ENCODE measurements around the gene IFNL3. TPM values are rescaled to one million over a fixed set of nuclear protein-coding genes. Genes with fewer than 3 reads are reported as not detected.

IFNL3 gene
- total RNA-seq, 1 donor from 2014 or later: not detected

DNA sequence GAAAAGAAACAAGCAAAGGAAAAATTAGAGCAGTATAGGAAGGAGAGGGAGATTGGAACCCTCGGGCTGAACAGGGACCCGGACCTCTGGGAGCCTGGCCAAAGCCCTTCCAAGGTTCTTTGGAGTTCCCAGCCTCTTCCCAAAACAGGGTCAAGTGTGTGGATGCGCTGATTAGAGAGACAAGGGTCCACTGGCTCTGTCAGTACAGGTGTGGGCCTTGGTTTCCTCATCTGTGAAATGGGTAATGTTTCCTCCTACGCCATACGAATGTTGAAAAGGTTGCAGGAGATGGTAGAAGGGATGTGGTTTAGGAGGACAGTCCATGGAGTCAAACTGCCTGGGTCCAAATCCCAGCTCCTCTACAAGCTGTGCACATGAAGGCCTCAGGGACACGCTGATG is 38.7 kb downstream of the IFNL3 start:
- peaks cover 17% of the 10 kb centered on the region for H3K27me3 ChIP-seq (ENCODE audit: control insufficient read depth, insufficient read depth, low read length)
- no peaks in the 10 kb centered on the region for H3K36me3 ChIP-seq (ENCODE audit: control insufficient read depth, insufficient read depth, low read length)
- TF ChIP-seq, protein P1, sequence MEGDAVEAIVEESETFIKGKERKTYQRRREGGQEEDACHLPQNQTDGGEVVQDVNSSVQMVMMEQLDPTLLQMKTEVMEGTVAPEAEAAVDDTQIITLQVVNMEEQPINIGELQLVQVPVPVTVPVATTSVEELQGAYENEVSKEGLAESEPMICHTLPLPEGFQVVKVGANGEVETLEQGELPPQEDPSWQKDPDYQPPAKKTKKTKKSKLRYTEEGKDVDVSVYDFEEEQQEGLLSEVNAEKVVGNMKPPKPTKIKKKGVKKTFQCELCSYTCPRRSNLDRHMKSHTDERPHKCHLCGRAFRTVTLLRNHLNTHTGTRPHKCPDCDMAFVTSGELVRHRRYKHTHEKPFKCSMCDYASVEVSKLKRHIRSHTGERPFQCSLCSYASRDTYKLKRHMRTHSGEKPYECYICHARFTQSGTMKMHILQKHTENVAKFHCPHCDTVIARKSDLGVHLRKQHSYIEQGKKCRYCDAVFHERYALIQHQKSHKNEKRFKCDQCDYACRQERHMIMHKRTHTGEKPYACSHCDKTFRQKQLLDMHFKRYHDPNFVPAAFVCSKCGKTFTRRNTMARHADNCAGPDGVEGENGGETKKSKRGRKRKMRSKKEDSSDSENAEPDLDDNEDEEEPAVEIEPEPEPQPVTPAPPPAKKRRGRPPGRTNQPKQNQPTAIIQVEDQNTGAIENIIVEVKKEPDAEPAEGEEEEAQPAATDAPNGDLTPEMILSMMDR (IDR thresholded peaks at IDR 0.05; ENCODE audit: insufficient read depth, low read length, severe bottlenecking): no peak
- FAIRE-seq (no peak), DNase-seq (ENCODE audit: low read depth) (no peak)
- no peak overlapping the region for H3K4me3 ChIP-seq (ENCODE audit: low read depth, low read length)

DNA sequence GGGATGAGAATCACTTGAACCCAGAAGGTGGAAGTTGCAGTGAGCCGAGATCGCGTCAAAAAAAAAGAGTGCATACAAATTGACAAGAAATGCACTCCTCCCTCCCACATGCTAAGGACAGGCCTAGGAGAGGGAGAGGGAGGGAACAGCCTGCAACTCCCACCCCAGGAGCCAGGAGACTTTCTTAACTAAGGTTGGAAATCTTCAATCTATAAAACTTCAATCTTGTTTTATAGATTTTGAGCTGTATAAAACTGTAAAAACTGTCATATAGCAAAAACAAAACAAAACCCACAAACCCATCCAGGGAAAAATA is 39.4 kb downstream of the IFNL3 start:
- H3K4me3 ChIP-seq (ENCODE audit: low read depth, low read length): no peak overlapping the region
- peaks cover 19% of the 10 kb centered on the region for H3K27me3 ChIP-seq (ENCODE audit: control insufficient read depth, insufficient read depth, low read length)
- FAIRE-seq: no peak
- DNase-seq (ENCODE audit: low read depth): no peak
- H3K36me3 ChIP-seq (ENCODE audit: control insufficient read depth, insufficient read depth, low read length): no peaks in the 10 kb centered on the region
- TF ChIP-seq, protein P1 (IDR thresholded peaks at IDR 0.05; ENCODE audit: insufficient read depth, low read length, severe bottlenecking): no peak

DNA sequence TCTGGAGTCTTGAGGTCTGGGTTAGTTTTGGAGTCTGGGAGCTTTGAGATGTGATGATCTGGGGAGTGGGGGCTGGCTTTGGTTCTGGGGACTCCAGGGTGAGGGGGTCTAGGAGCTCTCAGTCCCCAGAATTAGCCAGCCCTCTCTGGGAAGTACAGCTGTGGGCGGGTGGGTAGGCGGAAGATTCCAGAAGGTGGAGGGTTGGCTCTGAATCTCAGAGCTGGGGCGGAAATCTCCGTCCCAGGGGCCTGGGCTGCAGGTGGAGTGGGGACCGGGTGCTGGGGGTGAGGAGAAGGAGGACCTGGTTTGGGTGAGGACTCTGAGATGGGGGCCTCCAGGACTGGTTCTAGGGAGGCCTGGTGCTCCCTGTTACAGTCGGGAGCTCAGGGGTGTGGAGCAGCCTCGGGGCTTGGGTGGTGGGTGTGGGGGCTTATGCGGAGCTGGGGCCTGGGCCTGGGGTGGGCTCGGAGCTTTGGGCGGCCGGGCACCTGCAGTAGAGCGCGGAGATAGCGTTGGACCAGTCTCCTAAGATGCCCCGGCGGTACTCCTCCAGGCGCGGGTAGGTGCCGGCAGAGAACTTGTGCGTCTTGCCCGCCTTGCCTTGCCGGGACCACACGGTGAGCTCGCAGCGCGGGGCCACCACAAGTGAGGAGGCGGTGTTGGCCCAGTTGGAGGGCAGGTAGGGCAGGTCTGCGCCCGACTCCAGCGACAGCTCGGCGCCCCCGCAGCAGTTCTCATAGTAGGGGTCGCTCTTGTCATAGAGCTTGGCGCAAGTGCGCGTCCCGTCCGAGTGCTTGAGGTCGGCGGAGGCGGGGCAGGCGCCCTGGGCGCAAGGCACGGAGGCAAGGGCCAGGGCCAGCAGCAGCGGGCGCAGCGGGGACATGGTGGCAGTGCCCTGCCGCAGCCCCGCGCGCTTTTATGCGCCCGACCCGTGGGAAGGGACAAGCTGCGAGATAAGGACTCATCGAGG is 41.1 kb downstream of the IFNL3 start, which contains the start of gene SYCN:
Gene SYCN, minus strand, starts transcription at position 892 of the 970 bp plus-strand sequence. Its CDS starts 9 bp downstream, at position 883.
- H3K27me3 ChIP-seq (ENCODE audit: control insufficient read depth, insufficient read depth, low read length): peaks cover 21% of the 10 kb centered on the region
- no peaks in the 10 kb centered on the region for H3K36me3 ChIP-seq (ENCODE audit: control insufficient read depth, insufficient read depth, low read length)
- FAIRE-seq (no peak), DNase-seq (ENCODE audit: low read depth) (no peak)
- no peak within 1 kb of the TSS for H3K4me3 ChIP-seq (ENCODE audit: low read depth, low read length)
- TF ChIP-seq, protein P1 (IDR thresholded peaks at IDR 0.05; ENCODE audit: insufficient read depth, low read length, severe bottlenecking): no peak

DNA sequence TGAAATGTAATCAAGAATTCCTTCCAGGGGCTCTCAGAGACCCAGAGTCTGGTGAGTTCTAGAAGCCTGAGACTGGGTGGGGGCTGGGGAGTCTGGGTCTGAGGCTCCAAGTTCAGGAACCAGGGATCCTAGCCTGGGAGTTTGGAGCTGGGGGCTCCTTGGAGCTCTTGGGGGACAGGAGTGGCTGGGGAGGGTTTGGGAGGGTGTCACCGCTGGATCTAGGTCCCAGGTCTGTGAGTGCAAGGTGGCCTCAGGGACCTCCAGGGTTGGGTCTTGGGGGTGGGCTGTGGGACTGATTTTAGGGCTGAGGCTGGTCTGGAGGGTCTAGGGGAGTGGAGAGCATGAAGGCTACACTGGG is 41.8 kb downstream of the IFNL3 start:
- DNase-seq (ENCODE audit: low read depth) (no peak), FAIRE-seq (no peak)
- peaks cover 20% of the 10 kb centered on the region for H3K27me3 ChIP-seq (ENCODE audit: control insufficient read depth, insufficient read depth, low read length)
- TF ChIP-seq, protein P1 (IDR thresholded peaks at IDR 0.05; ENCODE audit: insufficient read depth, low read length, severe bottlenecking): no peak
- no peak overlapping the region for H3K4me3 ChIP-seq (ENCODE audit: low read depth, low read length)
- no peaks in the 10 kb centered on the region for H3K36me3 ChIP-seq (ENCODE audit: control insufficient read depth, insufficient read depth, low read length)

DNA sequence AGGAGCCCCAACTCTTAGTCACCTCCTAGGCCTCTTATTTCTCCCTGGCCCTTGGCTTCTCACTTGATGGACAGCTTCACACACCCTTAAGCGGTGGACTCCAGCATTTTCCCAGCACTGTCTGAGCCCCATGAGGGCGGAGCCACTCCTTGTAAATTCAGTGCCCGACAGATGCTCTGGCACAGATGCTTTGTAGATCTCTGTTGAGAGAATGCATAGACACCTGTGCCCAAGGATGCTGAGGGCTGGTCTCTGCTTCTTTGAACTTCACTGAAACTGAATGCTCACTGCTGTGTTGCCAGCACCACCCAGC is 44.0 kb downstream of the IFNL3 start:
- FAIRE-seq: no peak
- no peak for DNase-seq (ENCODE audit: low read depth)
- H3K4me3 ChIP-seq (ENCODE audit: low read depth, low read length): no peak overlapping the region
- peaks cover 24% of the 10 kb centered on the region for H3K27me3 ChIP-seq (ENCODE audit: control insufficient read depth, insufficient read depth, low read length)
- H3K36me3 ChIP-seq (ENCODE audit: control insufficient read depth, insufficient read depth, low read length): no peaks in the 10 kb centered on the region
- TF ChIP-seq, protein P1 (IDR thresholded peaks at IDR 0.05; ENCODE audit: insufficient read depth, low read length, severe bottlenecking): no peak

All from bronchial epithelial cell (primary cell).